GM20000 (cell line): ENCODE measurements around the gene PSMD5.

ENCODE experiments used
- DNase-seq: peaks from one replicate; pipeline ENCODE4 v3.0.0; 2012; ENCODE audit warnings: low spot score
- TF ChIP-seq, protein P1 (sequence below): IDR thresholded peaks from 2 replicates; pipeline ENCODE4 v1.5.1; 2012; ENCODE audit warnings: mild to moderate bottlenecking, control low read depth; ENCODE audit errors: extremely low read depth, missing control alignments

Gene PSMD5

DNA sequence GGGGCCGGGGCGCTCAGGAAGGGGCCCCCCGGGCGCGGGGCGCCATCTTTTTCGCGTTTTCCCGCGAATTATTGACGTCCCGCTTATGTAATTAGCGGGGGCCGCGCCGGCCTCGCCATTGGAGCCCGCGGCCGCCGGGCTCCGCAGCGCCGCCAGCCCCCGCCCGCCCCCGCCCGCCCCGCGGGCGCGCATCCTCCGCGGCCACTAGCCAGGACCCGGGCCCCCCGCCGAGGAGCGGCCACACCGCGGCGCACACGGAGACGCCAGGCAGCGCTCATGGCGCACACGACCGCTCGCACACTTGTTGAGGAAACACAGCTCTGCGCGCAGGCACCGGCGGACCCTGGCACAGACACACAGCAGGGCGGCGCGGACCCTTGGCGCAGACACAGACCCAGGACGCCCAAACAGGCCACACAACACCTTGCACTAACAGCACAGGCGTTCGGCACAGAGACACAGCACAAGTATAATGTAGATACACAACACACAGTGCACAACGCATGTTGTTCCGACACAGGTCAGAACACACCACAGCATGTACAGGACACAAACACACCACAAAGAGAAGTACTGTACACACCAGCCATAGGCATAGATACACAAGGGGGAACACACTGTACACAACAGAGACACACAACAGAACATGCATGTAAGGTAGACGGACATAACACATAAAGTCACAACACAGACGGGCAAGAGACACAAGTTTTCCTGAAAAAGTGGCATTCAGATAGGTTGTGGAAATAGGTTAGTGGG lies 34.7 kb upstream of the PSMD5 start:
- peak; percentile 91 for DNase-seq
- TF ChIP-seq, protein P1, sequence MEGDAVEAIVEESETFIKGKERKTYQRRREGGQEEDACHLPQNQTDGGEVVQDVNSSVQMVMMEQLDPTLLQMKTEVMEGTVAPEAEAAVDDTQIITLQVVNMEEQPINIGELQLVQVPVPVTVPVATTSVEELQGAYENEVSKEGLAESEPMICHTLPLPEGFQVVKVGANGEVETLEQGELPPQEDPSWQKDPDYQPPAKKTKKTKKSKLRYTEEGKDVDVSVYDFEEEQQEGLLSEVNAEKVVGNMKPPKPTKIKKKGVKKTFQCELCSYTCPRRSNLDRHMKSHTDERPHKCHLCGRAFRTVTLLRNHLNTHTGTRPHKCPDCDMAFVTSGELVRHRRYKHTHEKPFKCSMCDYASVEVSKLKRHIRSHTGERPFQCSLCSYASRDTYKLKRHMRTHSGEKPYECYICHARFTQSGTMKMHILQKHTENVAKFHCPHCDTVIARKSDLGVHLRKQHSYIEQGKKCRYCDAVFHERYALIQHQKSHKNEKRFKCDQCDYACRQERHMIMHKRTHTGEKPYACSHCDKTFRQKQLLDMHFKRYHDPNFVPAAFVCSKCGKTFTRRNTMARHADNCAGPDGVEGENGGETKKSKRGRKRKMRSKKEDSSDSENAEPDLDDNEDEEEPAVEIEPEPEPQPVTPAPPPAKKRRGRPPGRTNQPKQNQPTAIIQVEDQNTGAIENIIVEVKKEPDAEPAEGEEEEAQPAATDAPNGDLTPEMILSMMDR, result peak; percentile 16

- no peak for DNase-seq
Measured at GRCh38 chr9:120876842-120877240, 34.1 kb upstream of the PSMD5 start, which contains the start of gene PHF19. Gene PHF19, minus strand, starts transcription at chr9:120877188. Its CDS starts 2,447 bp downstream, at chr9:120874741.

GRCh38 chr9:120875954-120876841 lies 33.5 kb upstream of the PSMD5 start:
- TF ChIP-seq, protein P1, result no peak
- peak; percentile 98 for DNase-seq

More at GRCh38 chr9:120876842-120877240, 34.1 kb upstream of the PSMD5 start, which contains the start of gene PHF19:
- TF ChIP-seq, protein P1, result no peak

- DNase-seq, result no peak
- TF ChIP-seq, protein P1, result no peak
Measured at GRCh38 chr9:120875643-120875953, 32.9 kb upstream of the PSMD5 start.

- TF ChIP-seq, protein P1, result no peak
Measured at GRCh38 chr9:120875195-120875565, 32.5 kb upstream of the PSMD5 start.

DNA sequence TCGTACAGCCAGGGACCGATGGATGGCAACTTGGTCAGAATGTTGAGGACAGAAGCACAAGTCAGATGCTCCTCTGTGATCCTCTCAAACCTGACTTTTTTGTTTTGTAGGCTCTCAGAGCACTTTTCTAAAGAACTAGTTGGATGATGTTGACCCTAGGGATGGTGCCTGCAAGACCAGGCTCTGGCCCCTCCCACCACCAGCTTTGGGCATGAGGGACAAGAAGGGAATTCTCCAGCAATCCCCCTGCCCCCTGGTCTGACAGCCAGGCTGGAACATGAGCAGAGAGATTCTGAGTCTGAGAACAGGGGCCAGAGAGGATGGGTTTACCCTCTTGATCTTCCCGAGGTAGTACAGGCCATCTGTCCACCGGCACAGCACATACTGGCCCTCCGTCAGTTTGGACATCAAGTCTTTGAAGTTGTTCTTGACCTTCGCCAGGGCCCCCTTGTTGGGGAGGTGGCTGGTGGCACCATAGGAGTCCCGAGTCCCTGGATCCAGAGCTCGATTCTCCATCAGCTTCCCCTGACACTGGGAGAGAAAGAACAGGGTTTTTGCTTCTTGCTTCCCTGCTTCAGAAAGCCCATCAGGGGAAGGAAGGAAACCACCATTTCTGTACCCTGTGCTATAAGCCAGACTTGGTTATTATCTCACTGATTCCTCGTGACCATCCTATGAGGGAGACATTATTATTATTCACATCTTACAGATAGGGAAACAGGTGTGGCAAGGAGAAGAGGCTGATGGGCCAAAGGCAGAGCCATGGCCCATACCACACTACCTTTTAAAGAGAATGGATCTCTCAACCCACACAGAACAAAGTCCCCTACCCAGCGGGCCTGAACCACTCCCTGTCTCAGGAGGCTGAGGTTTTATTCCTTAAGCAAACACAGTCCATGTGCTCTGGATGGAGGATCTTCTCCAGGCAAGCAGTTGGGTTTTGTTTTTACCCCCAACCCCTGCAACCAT lies 31.8 kb upstream of the PSMD5 start:
- TF ChIP-seq, protein P1, result no peak
- DNase-seq, result no peak

More at GRCh38 chr9:120875195-120875565, 32.5 kb upstream of the PSMD5 start:
- DNase-seq, result no peak
